ENCODE measurements around the gene PPM1A. TPM values are rescaled to one million over a fixed set of nuclear protein-coding genes. Genes with fewer than 3 reads are reported as not detected.

PPM1A gene
- total RNA-seq, 1 experiment from 2014 or later = 14.1 TPM

- DNase-seq (ENCODE audit: low spot score) = no peak
Measured at GRCh38 chr14:60226298-60226697, 22.7 kb upstream of the PPM1A start.

GRCh38 chr14:60227291-60227690 lies 21.7 kb upstream of the PPM1A start:
- DNase-seq (ENCODE audit: low spot score) = no peak

DNA sequence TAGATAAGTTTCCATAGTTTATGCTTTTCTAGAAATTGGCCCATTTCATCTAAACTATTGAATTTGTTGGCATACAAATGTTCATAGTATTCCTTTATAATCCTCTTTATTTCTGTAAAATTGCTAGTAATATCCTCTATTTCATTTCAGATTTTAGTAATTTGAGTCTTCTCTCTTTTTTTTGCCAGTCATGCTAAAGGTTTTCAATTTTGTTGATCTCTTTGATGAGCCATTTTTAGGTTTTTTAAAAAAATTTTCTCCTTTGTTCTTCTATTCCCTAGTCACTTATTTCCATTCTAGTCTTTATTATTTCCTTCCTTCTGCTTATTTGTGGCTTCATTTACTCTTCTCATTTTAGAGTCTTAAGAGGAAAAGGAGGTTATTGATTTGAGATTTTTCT lies 19.4 kb upstream of the PPM1A start:
- DNase-seq (ENCODE audit: low spot score) = no peak

DNA sequence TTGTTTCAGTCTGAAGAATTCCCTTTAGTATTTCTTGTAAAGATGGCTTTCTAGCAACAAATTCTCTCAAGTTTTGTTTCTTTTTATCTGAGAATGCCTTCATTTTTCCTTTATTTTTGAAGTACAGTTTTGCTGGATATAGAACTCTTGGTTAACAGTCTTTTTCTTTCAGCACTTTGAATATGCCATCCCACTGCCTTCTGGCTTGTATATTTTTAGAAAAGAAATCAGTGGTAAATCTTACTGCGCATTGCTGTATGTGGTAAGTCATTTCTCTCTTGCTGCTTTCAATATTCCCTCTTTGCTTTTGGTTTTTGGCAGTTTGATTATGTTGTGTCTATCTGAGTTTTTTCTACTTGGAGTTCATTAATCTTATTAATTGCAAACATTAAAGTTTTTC lies 16.8 kb upstream of the PPM1A start:
- DNase-seq (ENCODE audit: low spot score) = no peak

DNA sequence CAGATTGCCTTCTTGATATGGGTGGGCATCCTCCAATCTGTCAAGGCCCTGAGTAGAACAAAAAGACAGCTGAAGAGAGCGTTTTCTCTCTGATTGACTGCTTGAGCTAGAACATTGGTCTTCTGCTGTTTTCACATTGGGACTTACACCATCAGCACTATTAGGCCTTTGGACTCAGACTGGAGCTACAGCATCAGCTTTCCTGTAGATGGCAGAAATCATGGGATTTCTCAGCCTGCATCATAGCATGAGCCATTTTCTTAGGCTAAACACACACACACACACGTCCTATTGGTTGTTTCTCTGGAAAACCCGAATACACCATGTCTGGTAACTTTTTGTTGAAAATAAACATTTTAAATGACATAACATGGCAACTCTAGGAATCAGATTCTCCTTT lies 15.8 kb upstream of the PPM1A start:
- no peak for DNase-seq (ENCODE audit: low spot score)

DNA sequence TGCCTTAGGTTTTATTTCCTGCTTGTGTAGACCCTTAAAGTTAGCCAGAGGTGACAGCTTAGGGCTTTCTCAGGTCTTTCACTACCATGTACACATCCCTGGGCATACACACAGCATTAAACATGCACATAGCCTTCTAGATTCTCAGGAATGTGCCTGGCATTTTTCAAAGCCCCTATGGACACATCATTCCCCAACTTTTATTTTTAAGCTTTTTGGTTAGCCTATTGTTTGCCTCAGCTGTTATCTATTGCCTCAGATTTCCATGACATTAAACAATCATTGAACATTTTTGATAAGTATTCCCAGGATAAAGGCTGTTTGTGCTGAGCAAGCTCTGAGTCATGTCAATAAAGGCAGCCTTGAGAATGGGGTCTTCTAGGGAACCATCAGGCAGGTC lies 15.1 kb upstream of the PPM1A start:
- no peak for DNase-seq (ENCODE audit: low spot score)

GRCh38 chr14:60235440-60235839 lies 13.6 kb upstream of the PPM1A start:
- no peak for DNase-seq (ENCODE audit: low spot score)

GRCh38 chr14:60238955-60239354 lies 10.1 kb upstream of the PPM1A start:
- DNase-seq (ENCODE audit: low spot score) = no peak

GRCh38 chr14:60240139-60240856 lies 8.7 kb upstream of the PPM1A start:
- no peak for DNase-seq (ENCODE audit: low spot score)

DNA sequence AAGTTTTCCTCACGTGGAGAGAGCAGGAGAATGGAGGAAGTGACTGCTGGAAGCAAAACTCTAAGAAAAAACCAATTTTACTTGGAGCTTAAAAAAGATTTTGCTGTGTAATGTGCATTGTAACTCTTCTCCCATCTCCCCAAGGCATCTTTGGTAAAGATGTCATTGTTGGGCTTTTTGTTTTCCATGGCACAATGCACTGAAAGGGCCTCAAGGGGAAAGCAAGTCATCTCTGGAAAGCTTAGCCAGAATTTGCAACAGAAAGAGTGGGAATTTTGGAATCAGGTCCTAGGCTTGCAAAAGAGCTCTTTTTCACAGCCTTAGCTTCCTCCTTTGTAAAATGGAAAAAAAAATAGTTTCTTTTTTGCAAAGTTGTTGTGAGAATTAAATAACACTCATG lies 7.9 kb upstream of the PPM1A start:
- no peak for DNase-seq (ENCODE audit: low spot score)

DNA sequence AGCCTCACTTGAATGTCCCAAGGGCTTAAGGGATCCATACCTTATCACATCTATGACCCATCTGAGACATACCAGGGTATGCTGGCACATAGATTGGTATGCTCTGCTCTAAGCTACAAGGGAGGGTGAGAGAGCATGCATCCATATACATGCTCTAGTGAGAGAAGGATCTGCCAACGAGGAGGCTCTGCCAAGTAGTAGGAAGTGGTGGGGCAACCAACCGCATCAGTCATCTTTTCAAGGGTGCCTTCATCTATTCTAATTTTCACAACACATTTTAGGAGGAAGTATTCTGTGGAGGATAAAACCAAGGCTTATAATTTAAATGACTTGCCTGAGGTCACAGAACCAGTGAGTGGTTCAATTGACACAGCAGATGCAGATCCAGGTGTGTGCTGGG lies 6.6 kb upstream of the PPM1A start:
- no peak for DNase-seq (ENCODE audit: low spot score)

- DNase-seq (ENCODE audit: low spot score) = no peak
Measured at GRCh38 chr14:60245380-60246177, 3.4 kb upstream of the PPM1A start.

- DNase-seq (ENCODE audit: low spot score) = peak; percentile 81
Measured at GRCh38 chr14:60247994-60248696, 876 bp upstream of the PPM1A start.

GRCh38 chr14:60249321-60250256 lies 568 bp downstream of the PPM1A start:
- DNase-seq (ENCODE audit: low spot score) = peak; percentile 47

- peak; percentile 25 for DNase-seq (ENCODE audit: low spot score)
Measured at GRCh38 chr14:60250257-60251035, 1.4 kb downstream of the PPM1A start.

GRCh38 chr14:60251877-60252276 lies 2.9 kb downstream of the PPM1A start:
- no peak for DNase-seq (ENCODE audit: low spot score)

DNA sequence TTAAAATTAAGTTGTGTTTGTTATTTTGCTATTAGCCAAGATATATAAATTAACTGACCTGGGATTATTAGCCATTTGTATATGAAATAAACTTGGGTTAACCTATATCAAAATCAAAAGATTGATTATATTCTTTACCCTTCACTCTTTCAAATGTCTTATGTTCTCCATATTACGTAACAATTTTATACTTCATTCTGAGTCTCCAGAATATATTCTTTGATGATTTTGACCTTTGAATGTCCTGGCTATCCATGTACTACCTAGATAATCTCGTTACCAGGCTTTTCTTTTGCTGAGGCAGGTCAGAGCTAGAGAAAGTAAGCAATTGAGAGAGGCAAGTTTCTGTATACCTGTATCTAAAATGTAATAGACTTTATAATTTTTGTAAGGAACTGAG lies 3.6 kb downstream of the PPM1A start:
- no peak for DNase-seq (ENCODE audit: low spot score)

DNA sequence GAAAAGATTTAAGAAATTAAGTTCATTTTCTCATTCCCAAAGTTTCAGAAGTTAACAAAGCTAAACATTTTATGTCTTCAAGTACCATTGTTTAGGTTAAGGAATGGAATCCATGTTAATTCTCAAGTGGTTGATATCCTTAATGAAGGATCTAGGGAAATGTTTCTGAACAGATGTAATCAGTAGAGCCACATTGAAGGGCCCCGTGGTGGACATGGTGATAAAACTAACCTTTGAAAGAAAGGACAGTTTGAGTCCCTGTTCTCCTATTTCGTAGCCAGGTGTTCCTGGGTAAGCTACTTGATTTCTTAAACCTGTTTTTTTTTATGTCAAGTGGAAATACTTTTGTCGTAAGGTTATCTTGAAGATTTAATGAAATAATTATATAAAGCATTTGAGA lies 4.6 kb downstream of the PPM1A start:
- peak; percentile 9 for DNase-seq (ENCODE audit: low spot score)

- DNase-seq (ENCODE audit: low spot score) = peak; percentile 8
Measured at GRCh38 chr14:60254176-60254575, 5.2 kb downstream of the PPM1A start.

DNA sequence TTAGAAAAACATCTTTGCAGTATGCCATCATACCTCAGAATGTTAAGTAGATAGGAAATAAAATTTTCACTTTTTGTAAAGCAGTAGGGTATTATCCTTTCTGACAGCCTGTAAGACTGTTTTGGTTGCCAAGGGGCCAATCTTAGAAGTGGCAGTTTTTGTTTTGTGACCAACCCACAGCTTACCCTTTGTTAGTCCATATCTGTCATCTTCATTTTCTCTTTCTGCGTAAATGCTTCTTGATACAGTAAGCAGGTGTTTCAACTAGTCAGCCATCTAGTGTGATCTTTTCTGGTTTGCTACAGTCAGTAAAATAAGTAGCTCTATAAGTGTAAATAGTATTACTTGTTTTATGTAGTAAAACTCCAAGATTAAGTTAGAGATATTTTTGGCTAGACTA lies 8.8 kb downstream of the PPM1A start:
- DNase-seq (ENCODE audit: low spot score) = no peak

DNA sequence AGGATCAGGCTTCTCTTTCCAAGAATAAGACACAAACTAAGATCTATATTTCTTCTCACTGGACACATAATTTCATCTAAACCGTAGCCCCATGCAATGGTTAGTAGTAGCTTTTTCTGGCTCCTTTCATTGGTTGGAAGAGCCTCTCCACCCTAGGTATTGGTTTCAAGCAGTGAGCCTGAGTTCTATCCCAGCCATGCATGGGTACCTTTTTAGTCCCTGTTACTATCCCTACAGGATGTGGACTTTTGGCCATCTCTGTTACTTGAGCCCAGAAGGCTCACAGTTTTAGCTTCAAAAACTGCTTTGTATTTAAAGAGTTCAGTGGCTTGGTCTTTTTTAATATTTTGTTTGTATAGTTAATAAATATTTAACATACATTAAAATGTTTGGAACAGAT lies 16.1 kb downstream of the PPM1A start:
- DNase-seq (ENCODE audit: low spot score) = no peak

Measured in HT-29 (cell line).